ENCODE results near the gene CCDC88C. TPM values are rescaled to one million over a fixed set of nuclear protein-coding genes. Genes with fewer than 3 reads are reported as not detected.

Gene CCDC88C
- polyA plus RNA-seq, 3 donors: 35.8 to 45.9 (median 37.3) TPM

DNA sequence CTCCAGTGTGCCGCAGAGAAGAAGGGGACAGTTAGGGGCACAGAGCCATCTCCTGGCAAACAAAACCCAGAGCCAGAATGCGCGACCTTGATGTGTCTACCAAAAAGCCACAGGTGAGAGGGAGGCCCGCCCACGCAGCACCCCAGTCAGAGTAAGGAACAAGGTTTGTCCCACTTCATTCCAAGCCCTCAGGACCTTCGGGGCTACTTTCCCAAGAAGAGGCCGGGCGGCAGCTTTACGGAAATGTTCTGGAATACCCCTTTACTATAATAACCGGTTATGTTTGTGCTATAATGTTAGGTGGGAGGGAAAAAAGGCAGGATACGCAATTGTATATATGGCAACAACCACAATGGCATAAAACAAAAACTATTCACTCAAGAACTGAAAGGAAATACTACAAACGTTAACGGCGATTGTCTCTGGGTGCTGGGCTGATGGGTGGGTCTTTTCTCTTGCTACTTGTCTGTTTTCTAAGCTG, 12.3 kb downstream of the CCDC88C start:
- DNase-seq (ENCODE audit: extremely low read depth in 1 of 11, low read depth in 9 of 11, low spot score in 4 of 11): no peak

- DNase-seq (ENCODE audit: extremely low read depth in 1 of 11, low read depth in 9 of 11, low spot score in 4 of 11): peak in 1 of 11 donors; percentile 62
These were observed 14.6 kb downstream of the CCDC88C start for GRCh38 chr14:91402771-91403600.

DNA sequence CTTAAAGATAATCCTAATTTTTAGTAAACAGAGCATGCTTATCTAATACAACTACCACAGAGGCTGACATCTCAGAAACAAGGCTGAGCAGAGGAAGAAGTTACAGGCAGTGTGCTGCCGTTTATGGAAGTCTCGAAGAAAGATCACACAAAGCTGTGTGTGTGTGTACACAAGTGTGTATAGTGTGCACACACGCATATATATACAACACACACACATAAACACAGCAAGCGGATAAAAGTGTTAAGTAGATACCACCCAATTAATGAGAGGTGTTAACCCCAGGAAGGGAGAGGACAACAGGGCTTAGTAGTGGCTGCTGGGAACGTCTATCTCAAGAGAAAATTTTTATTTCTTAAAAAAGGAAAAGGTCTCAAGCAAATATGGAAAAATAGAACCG, 15.3 kb downstream of the CCDC88C start:
- DNase-seq (ENCODE audit: extremely low read depth in 1 of 11, low read depth in 9 of 11, low spot score in 4 of 11): no peak

- DNase-seq (ENCODE audit: extremely low read depth in 1 of 11, low read depth in 9 of 11, low spot score in 4 of 11): no peak
These were observed 15.9 kb downstream of the CCDC88C start for GRCh38 chr14:91401751-91402150.

DNA sequence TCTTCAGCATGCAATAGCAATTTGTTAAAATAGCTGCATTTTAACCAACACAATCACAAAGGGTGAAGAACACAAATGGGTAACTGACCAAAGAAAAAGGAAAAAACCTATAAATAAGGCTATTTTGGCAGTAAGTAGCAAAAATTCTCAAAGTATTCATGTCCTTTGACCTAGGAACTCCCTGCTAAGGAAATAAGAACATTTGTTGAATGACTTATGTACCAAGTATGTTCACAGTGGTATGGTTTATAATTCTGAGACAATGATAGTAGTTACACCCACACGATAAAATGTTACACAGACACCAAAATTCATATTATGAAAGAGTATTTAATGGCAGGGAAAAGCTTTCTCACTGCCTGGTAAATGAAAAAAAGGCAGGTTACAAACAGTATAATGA, 16.9 kb downstream of the CCDC88C start:
- DNase-seq (ENCODE audit: extremely low read depth in 1 of 11, low read depth in 9 of 11, low spot score in 4 of 11): no peak

DNA sequence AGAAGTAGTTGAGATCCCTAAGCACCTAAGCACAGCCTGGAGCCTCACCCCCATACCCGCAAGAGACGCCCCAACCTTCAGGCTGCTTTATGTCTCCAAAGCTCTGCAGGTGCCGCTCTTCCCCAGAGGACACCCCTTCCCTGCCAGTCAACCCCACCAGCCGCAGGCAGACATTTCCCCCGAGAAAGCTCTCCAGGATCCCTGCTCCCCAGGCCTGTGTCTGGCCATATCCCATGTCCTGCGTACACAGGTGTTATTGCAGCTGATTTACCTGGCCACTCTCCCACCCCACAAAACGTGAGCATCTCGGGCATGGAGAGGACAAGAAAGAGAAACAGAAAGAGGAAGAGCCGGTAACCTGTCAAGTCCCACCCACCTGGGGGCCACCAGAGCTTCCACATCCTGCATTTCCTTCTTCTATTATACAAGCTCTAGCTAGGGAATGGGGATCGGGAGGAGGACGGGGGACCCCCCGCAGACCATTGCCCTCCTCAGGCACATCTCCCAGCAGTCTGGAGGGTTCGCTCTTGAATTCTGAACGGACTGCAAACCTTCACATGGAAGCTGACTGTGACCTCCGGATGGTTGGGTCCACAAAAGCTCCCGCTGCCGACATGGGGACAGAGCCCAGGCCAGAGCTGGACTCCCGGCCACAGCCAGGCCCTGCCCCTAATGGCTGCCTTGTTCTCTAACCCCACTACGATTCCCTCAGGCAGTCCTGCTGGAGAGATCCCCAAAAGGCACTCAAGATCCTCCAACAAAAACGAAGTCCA, 17.6 kb downstream of the CCDC88C start:
- no peak for DNase-seq (ENCODE audit: extremely low read depth in 1 of 11, low read depth in 9 of 11, low spot score in 4 of 11)

DNA sequence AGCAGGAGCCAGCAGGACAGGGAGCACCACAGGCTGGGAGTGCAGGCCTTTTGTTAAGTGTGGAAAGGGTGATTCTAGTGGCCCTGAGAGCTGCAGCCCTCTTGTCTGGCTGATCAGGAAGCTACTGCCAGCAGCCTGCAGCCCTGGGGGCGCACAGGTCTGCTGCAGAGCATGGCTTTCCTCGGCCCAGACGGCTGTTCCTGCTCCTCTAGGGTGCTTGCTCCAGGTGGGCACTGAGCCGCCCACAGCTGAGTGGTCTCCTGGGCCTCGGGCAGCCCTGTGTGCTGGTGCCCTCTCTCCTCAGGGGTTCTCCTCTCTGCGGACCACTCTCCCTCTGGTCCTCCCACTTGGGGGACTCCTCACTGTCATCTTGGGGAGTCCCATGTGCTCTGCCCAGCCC, 18.9 kb downstream of the CCDC88C start:
- no peak for DNase-seq (ENCODE audit: extremely low read depth in 1 of 11, low read depth in 9 of 11, low spot score in 4 of 11)

- no peak for DNase-seq (ENCODE audit: extremely low read depth in 1 of 11, low read depth in 9 of 11, low spot score in 4 of 11)
These were observed 19.5 kb downstream of the CCDC88C start for GRCh38 chr14:91397965-91398591.

DNA sequence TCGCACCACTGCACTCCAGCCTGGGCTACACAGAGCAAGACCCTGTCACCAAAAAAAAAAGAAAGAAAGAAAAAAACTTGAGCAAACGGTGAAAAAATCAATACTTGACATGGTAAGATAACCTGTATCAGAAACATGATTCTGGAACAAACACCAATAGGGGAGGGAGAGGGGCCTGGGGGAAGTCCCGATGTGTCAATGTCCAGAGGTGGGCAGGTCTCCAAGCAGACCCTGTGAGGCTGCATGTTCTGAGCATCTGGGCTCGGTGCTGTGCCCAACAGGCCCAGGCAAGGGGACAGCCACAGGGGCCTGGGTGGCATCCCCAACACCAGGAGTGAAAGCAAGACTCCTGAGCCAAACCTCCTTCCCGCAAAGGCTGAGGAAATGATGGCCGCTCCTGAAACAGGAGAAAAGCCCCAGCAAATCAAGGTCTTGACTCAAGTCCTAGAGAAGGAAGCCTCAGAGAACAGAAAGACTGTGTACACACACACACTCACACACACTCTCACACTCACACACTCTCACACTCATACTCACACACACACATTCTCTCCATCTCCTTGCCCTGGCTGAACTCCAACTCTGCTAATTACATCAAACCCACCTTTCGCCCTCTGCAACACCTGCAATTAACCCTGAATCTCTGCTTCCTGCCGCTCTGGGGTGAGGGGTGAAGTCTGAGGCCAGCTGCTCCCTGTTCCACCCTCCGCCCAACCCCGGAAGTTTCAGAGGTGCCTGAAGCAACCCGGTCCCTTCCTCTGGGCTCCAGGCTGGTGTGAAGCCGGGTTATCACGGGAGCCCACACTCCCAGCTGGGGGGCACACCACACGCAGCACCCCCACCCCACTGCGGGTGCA, 20.4 kb downstream of the CCDC88C start:
- DNase-seq (ENCODE audit: extremely low read depth in 1 of 11, low read depth in 9 of 11, low spot score in 4 of 11): no peak

- DNase-seq (ENCODE audit: extremely low read depth in 1 of 11, low read depth in 9 of 11, low spot score in 4 of 11): no peak
These were observed 21.5 kb downstream of the CCDC88C start for GRCh38 chr14:91396013-91396660.

GRCh38 chr14:91395466-91395865, 22.2 kb downstream of the CCDC88C start:
- no peak for DNase-seq (ENCODE audit: extremely low read depth in 1 of 11, low read depth in 9 of 11, low spot score in 4 of 11)

- DNase-seq (ENCODE audit: extremely low read depth in 1 of 11, low read depth in 9 of 11, low spot score in 4 of 11): no peak
These were observed 23.2 kb downstream of the CCDC88C start for GRCh38 chr14:91394105-91395081.

- no peak for DNase-seq (ENCODE audit: extremely low read depth in 1 of 11, low read depth in 9 of 11, low spot score in 4 of 11)
These were observed 24.9 kb downstream of the CCDC88C start for GRCh38 chr14:91392623-91393303.

DNA sequence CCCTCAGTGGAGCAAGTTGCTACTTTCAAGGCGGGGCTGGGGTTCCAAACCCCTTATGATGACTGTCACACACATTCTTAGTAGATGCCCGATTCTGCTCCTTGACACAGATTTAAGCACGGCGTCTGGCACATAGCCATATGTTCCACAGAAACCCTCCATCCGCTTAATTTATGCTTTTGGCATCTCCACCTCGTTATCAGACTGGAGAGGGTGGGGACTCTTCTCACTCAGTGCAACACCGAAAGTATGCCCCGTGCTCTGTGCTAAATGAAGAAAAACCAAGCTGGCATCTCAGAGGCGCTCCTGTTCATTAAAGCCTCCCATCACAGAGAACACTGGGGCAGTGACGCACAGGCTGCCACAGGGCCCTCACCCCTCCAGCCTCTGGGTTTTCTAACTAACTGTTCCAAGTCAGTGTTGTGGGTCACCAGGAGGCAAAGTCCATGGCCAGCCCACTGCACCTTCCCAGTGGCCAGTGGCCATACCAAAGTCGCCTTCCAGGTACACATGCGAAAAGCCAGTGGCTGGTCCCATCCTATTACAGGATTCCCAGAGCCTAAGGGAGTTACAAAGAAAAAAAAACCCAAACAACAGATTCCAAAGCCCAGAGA, 27.3 kb downstream of the CCDC88C start:
- DNase-seq (ENCODE audit: extremely low read depth in 1 of 11, low read depth in 9 of 11, low spot score in 4 of 11): no peak

- DNase-seq (ENCODE audit: extremely low read depth in 1 of 11, low read depth in 9 of 11, low spot score in 4 of 11): no peak
These were observed 28.5 kb downstream of the CCDC88C start for GRCh38 chr14:91389150-91389549.

DNA sequence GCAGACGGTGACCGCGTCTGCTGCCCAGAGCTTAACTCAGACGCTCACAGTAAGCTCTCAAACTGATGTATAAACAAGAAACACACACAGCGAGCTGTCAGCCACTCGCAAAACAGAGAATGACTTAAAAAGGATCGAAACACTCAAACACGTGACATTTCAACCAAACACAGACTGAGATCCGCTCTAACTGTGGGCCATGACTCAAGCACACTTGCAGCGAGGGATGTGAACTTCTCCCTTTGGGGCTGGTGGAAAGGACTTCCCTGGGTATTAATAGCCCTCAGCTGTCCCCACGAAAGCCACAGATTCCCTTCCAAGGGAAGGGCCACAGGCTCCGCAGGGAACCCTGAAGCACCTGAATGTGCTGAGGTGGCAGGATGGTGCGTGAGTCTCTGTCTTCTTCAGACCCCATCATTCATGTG, 29.1 kb downstream of the CCDC88C start:
- DNase-seq (ENCODE audit: extremely low read depth in 1 of 11, low read depth in 9 of 11, low spot score in 4 of 11): no peak

All from renal cortex interstitium (tissue), 11 donors.